Endothelial cell of umbilical vein (primary cell): ENCODE data around the gene ZFP57. TPM values are rescaled to one million over a fixed set of nuclear protein-coding genes. Genes with fewer than 3 reads are reported as not detected.

Source experiments
- BruUV-seq: library from RNA; stranded (reverse); fragments of 400-500 nt; replicated peaks from 2 replicates; lab custom pipeline; 2021; lab: Mats Ljungman, UMichigan
- CTCF ChIA-PET: fragments of 300-600, 350-600 bp; sonication (Branson Sonifier 250); formaldehyde crosslinking; loops from one replicate; lab custom pipeline; 2021; ENCODE audit warnings: antibody characterized with exemption, inconsistent platforms; lab: Charles Lee
- POLR2A ChIA-PET: fragments of 300-600, 350-600 bp; sonication (Branson Sonifier 250); formaldehyde crosslinking; loops from one replicate; lab custom pipeline; 2021; ENCODE audit warnings: antibody characterized with exemption, inconsistent platforms; lab: Charles Lee
- DNase-seq: peaks from one replicate; pipeline ENCODE4 v3.0.0-alpha.2; 2011; ENCODE audit warnings: low read depth, low spot score
- FAIRE-seq: peaks from 2 replicates; lab custom pipeline; 2011; peaks lifted over from hg19 to GRCh38; lab: Jason Lieb, UNC
- H2AFZ ChIP-seq: 2 replicates; pipeline ENCODE4 v1.6.0; 2012; ENCODE audit warnings: low read depth, low read length, control low read depth, inconsistent platforms
- H3K27ac ChIP-seq: 2 replicates; pipeline ENCODE4 v1.5.1; 2011; ENCODE audit warnings: low read depth, mild to moderate bottlenecking, control low read depth, low read length, moderate library complexity; ENCODE audit not compliant: insufficient read depth
- H3K27me3 ChIP-seq, 2 experiments: 2 replicates each; pipeline versions ENCODE4 v1.6.0 to v1.6.1; 2011; ENCODE audit warnings: low read length in 2 of 2, mixed read lengths in 1 of 2; ENCODE audit not compliant: control insufficient read depth in 2 of 2, insufficient read depth in 2 of 2
- H3K36me3 ChIP-seq, 2 experiments: 2 replicates in 1 of 2; 3 replicates in 1 of 2; pipeline ENCODE4 v1.5.1; 2011; ENCODE audit warnings: low read length in 2 of 2, mild to moderate bottlenecking in 1 of 2, moderate library complexity in 1 of 2; ENCODE audit not compliant: control insufficient read depth in 2 of 2, insufficient read depth in 2 of 2; ENCODE audit errors: extremely low read depth in 1 of 2
- H3K4me1 ChIP-seq: 3 replicates; pipeline ENCODE4 v1.5.1; 2011; ENCODE audit warnings: mild to moderate bottlenecking, low read length; ENCODE audit not compliant: control insufficient read depth, insufficient read depth; ENCODE audit errors: extremely low read depth
- H3K4me2 ChIP-seq: 2 replicates; pipeline ENCODE4 v1.6.1; 2011; ENCODE audit warnings: low read length, control low read depth, mixed read lengths; ENCODE audit not compliant: insufficient read depth
- H3K4me3 ChIP-seq, 3 experiments: fragments of 200-600 bp in 1 of 3; sonication (generic), shearing (Covaris generic) in 1 of 3; replicated peaks in 1 of 3; 2 replicates each; pipeline ENCODE4 v1.5.1; 2011 to 2016; ENCODE audit warnings: control low read depth in 3 of 3, low read length in 3 of 3, mild to moderate bottlenecking in 2 of 3, inconsistent platforms in 1 of 3, low read depth in 1 of 3, moderate library complexity in 1 of 3; ENCODE audit not compliant: insufficient read depth in 1 of 3
- H3K79me2 ChIP-seq: 2 replicates; pipeline ENCODE4 v1.6.0; 2012; ENCODE audit warnings: low read length, inconsistent platforms; ENCODE audit not compliant: control insufficient read depth, insufficient read depth
- H3K9ac ChIP-seq: replicated peaks from 2 replicates; pipeline ENCODE3; 2011; ENCODE audit warnings: low read length, control low read depth; ENCODE audit not compliant: insufficient read depth; ENCODE audit errors: extremely low read depth
- H3K9me1 ChIP-seq: replicated peaks from 3 replicates; pipeline ENCODE4 v1.6.0; 2011; ENCODE audit warnings: mild to moderate bottlenecking, low read length; ENCODE audit not compliant: control insufficient read depth, insufficient read depth; ENCODE audit errors: extremely low read depth
- H3K9me3 ChIP-seq: replicated peaks from 2 replicates; pipeline ENCODE4 v1.5.1; 2012; ENCODE audit warnings: low read length, inconsistent platforms; ENCODE audit not compliant: control insufficient read depth, insufficient read depth
- H4K20me1 ChIP-seq: replicated peaks from 2 replicates; pipeline ENCODE3; 2011; ENCODE audit warnings: mild to moderate bottlenecking, low read length; ENCODE audit not compliant: control insufficient read depth, insufficient read depth; ENCODE audit errors: extremely low read depth
- EZH2 ChIP-seq: IDR thresholded peaks from 2 replicates; pipeline ENCODE4 v1.6.1; 2012; ENCODE audit warnings: borderline replicate concordance, low read depth, mild to moderate bottlenecking, moderate library complexity, low read length, inconsistent platforms; ENCODE audit not compliant: severe bottlenecking
- FOS ChIP-seq: IDR thresholded peaks from 2 replicates; pipeline ENCODE4 v1.6.1; 2011; ENCODE audit warnings: mild to moderate bottlenecking, low read length, moderate library complexity, borderline replicate concordance; ENCODE audit not compliant: insufficient read depth
- GATA2 ChIP-seq: IDR thresholded peaks from 2 replicates; pipeline ENCODE4 v1.7.0; 2011; ENCODE audit warnings: low read depth, mild to moderate bottlenecking, moderate library complexity, mixed read lengths, low read length; ENCODE audit not compliant: insufficient read length, insufficient read depth
- JUN ChIP-seq: IDR thresholded peaks from 2 replicates; pipeline ENCODE4 v1.6.1; 2011; ENCODE audit warnings: borderline replicate concordance, low read depth; ENCODE audit not compliant: insufficient read length, insufficient read depth
- MAX ChIP-seq: IDR thresholded peaks from 2 replicates; pipeline ENCODE4 v1.6.1; 2011; ENCODE audit not compliant: insufficient read depth, insufficient read length
- MYC ChIP-seq: IDR thresholded peaks from one replicate; pipeline ENCODE4 v1.6.1; 2011; ENCODE audit warnings: mild to moderate bottlenecking, low read depth, low read length
- POLR2A ChIP-seq: IDR thresholded peaks from 2 replicates; pipeline ENCODE4 v1.6.1; 2012; ENCODE audit warnings: low read depth, mild to moderate bottlenecking, control low read depth, low read length
- POLR2AphosphoS5 ChIP-seq: IDR thresholded peaks from 2 replicates; pipeline ENCODE4 v1.6.1; 2012; ENCODE audit warnings: low read depth, mild to moderate bottlenecking, control low read depth, low read length, moderate library complexity; ENCODE audit not compliant: insufficient read depth
- dilution Hi-C: fragments of 300-500 bp; cut with MboI; formaldehyde crosslinking; loops from one replicate; pipeline ENCODE4 v1.15.0; 2019; ENCODE audit warnings: low sequenced_read_pairs; ENCODE audit not compliant: extremely low pct_ligation_motif_present
- intact Hi-C: fragments of 100-400 bp; cut with micrococcal nuclease; formaldehyde crosslinking; loops from one replicate; pipeline ENCODE4 v1.10.0; 2022
- polyA plus RNA-seq, 4 experiments: library from polyadenylated mRNA; depleted of rRNA in 3 of 4; stranded (reverse) in 3 of 4; unstranded in 1 of 4; fragments of >200 nt; gene quantifications; 2 replicates each; pipeline versions ENCODE4 v1.2.1 to v1.2.3, GENCODE V29; 2011 to 2012; ENCODE audit warnings: missing spikeins in 1 of 4
- total RNA-seq: library from RNA; stranded (reverse); gene quantifications from 2 replicates; pipeline ENCODE4 v1.2.3, GENCODE V29; 2021
- TF ChIP-seq, protein P1 (sequence below), 2 donors: IDR thresholded peaks; 1 replicate in 1 of 2; 2 replicates in 1 of 2; pipeline ENCODE4 v1.5.1; 2011; ENCODE audit warnings: low read length in 2 of 2, mild to moderate bottlenecking in 2 of 2, moderate library complexity in 2 of 2, control low read depth in 1 of 2, inconsistent platforms in 1 of 2, low read depth in 1 of 2; ENCODE audit not compliant: insufficient read depth in 1 of 2; ENCODE audit errors: extremely low read depth in 1 of 2

ZFP57 gene
- total and polyA plus RNA-seq, 2 donors (not counting 3 experiments of a cell fraction or from before 2014, with no cell fraction given) = 0.07 TPM; not detected in 1

- Histone ChIP-seq H3K9ac (no peak overlapping the region), H3K4me1 (no peaks in the 10 kb centered on the region), H3K27me3 (peaks cover 16 to 32% of the 10 kb centered on the region in 2 experiments), H3K27ac (no peak overlapping the region), H3K4me2 (no peak overlapping the region), H3K9me1 (no peaks in the 10 kb centered on the region), H2AFZ (no peak overlapping the region), H3K4me3 (no peak overlapping the region), H3K9me3 (no peaks in the 10 kb centered on the region), H3K79me2 (no peaks in the 10 kb centered on the region), H3K36me3 (no peaks in the 10 kb centered on the region), H4K20me1 (no peaks in the 10 kb centered on the region)
- CTCF ChIA-PET = no interaction called here
- BruUV-seq = no TSS peak
- FAIRE-seq = no peak
- no peak for DNase-seq
- intact Hi-C loops = no loop called here
- dilution Hi-C loops = no loop called here
- TF ChIP-seq POLR2A = no peak
- no peak for TF ChIP-seq JUN
- no peak for TF ChIP-seq FOS
- no peak for TF ChIP-seq MYC
- TF ChIP-seq, protein P1, sequence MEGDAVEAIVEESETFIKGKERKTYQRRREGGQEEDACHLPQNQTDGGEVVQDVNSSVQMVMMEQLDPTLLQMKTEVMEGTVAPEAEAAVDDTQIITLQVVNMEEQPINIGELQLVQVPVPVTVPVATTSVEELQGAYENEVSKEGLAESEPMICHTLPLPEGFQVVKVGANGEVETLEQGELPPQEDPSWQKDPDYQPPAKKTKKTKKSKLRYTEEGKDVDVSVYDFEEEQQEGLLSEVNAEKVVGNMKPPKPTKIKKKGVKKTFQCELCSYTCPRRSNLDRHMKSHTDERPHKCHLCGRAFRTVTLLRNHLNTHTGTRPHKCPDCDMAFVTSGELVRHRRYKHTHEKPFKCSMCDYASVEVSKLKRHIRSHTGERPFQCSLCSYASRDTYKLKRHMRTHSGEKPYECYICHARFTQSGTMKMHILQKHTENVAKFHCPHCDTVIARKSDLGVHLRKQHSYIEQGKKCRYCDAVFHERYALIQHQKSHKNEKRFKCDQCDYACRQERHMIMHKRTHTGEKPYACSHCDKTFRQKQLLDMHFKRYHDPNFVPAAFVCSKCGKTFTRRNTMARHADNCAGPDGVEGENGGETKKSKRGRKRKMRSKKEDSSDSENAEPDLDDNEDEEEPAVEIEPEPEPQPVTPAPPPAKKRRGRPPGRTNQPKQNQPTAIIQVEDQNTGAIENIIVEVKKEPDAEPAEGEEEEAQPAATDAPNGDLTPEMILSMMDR (IDR thresholded peaks at IDR 0.05; ENCODE audit: extremely low read depth in 1 of 2, insufficient read depth in 1 of 2, low read depth in 1 of 2, low read length in 2 of 2) = no peak
- no peak for TF ChIP-seq EZH2
- no peak for TF ChIP-seq GATA2
- no peak for TF ChIP-seq MAX
- TF ChIP-seq POLR2AphosphoS5 = no peak
- POLR2A ChIA-PET = no interaction called here
These were observed 39.9 kb upstream of the ZFP57 start for GRCh38 chr6:29720863-29721262.
